ENCODE results near the gene DPF3.

The DPF3 gene

GRCh38 chr14:72652179-72652578 lies 241.7 kb downstream of the DPF3 start:
- Histone ChIP-seq H3K9me3 (ENCODE audit: insufficient read depth, low read length) (no peaks in the 10 kb centered on the region), H3K4me1 (ENCODE audit: insufficient read depth, insufficient read length) (peaks cover 3% of the 10 kb centered on the region), H3K36me3 (ENCODE audit: insufficient read depth, insufficient read length, low read length) (no peaks in the 10 kb centered on the region), H3K9ac (ENCODE audit: insufficient read length, low read depth) (no peak overlapping the region), H3K27me3 (ENCODE audit: insufficient read depth, insufficient read length) (no peaks in the 10 kb centered on the region), H3K4me3 (ENCODE audit: insufficient read length, low read depth) (no peak overlapping the region)
- TF ChIP-seq SUZ12 (IDR thresholded peaks at IDR 0.05; ENCODE audit: extremely low read depth, insufficient read depth, insufficient read length) (no peak), ZNF274 (IDR thresholded peaks at IDR 0.05; ENCODE audit: low read depth, low read length) (no peak), YY1 (IDR thresholded peaks at IDR 0.05; ENCODE audit: insufficient read depth, insufficient read length) (no peak)
- no peak for DNase-seq (ENCODE audit: low read depth, low spot score)

DNA sequence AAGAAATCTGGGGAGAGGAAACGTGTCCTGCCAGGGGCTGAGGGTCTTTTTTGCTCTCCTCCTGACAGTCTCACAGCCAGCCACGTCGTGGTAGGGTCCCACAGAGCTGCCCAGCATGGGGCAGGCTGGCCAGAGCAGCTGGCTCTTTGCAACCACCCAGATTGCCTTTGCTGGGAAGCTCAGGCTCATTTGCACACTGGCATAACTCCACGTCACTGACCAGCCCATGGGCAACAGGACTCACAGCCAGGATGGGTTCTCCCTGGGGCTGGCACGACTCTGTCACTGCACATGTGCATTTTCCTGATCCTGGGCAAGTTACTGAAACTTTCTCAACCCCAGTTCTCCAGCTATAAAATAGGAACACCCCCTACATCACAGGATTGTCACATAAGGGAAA lies 242.2 kb downstream of the DPF3 start:
- DNase-seq (ENCODE audit: low read depth, low spot score), result no peak
- Histone ChIP-seq H3K4me3 (ENCODE audit: insufficient read length, low read depth) (no peak overlapping the region), H3K36me3 (ENCODE audit: insufficient read depth, insufficient read length, low read length) (no peaks in the 10 kb centered on the region), H3K4me1 (ENCODE audit: insufficient read depth, insufficient read length) (peaks cover 3% of the 10 kb centered on the region), H3K9ac (ENCODE audit: insufficient read length, low read depth) (no peak overlapping the region), H3K27me3 (ENCODE audit: insufficient read depth, insufficient read length) (no peaks in the 10 kb centered on the region), H3K9me3 (ENCODE audit: insufficient read depth, low read length) (no peaks in the 10 kb centered on the region)
- TF ChIP-seq ZNF274 (IDR thresholded peaks at IDR 0.05; ENCODE audit: low read depth, low read length) (no peak), SUZ12 (IDR thresholded peaks at IDR 0.05; ENCODE audit: extremely low read depth, insufficient read depth, insufficient read length) (no peak)

DNA sequence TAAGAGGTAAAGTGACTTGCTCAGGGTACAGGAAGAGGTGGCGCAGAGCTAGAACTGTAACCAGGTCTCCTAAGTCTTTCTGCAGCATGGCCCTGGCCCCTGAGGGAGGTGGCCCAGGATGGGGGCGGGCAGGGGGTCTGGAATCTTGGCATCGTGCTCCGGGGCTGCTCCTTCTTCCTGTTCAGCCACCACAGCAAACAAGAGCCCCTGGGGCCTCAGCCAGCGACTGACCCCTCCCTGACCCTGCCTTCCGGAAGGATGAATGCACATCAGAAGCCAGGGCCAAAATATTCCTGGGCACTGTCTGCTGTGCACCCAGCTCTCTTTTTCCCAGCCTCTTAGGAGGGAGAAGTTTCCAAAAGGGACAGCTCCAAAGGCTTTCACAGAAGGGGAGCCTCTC lies 242.8 kb downstream of the DPF3 start:
- Histone ChIP-seq H3K36me3 (ENCODE audit: insufficient read depth, insufficient read length, low read length) (no peaks in the 10 kb centered on the region), H3K4me3 (ENCODE audit: insufficient read length, low read depth) (no peak overlapping the region), H3K9ac (ENCODE audit: insufficient read length, low read depth) (no peak overlapping the region), H3K9me3 (ENCODE audit: insufficient read depth, low read length) (no peaks in the 10 kb centered on the region), H3K27me3 (ENCODE audit: insufficient read depth, insufficient read length) (no peaks in the 10 kb centered on the region), H3K4me1 (ENCODE audit: insufficient read depth, insufficient read length) (peaks cover 3% of the 10 kb centered on the region)
- DNase-seq (ENCODE audit: low read depth, low spot score), result no peak
- no peak for TF ChIP-seq ZNF274 (IDR thresholded peaks at IDR 0.05; ENCODE audit: low read depth, low read length)
- no peak for TF ChIP-seq YY1 (IDR thresholded peaks at IDR 0.05; ENCODE audit: insufficient read depth, insufficient read length)
- no peak for TF ChIP-seq SUZ12 (IDR thresholded peaks at IDR 0.05; ENCODE audit: extremely low read depth, insufficient read depth, insufficient read length)

- DNase-seq (ENCODE audit: low read depth, low spot score), result no peak
- no peak for TF ChIP-seq SUZ12 (IDR thresholded peaks at IDR 0.05; ENCODE audit: extremely low read depth, insufficient read depth, insufficient read length)
- no peaks in the 10 kb centered on the region for H3K27me3 ChIP-seq (ENCODE audit: insufficient read depth, insufficient read length)
- H3K9ac ChIP-seq (ENCODE audit: insufficient read length, low read depth), result no peak overlapping the region
- peaks cover 3% of the 10 kb centered on the region for H3K4me1 ChIP-seq (ENCODE audit: insufficient read depth, insufficient read length)
- no peaks in the 10 kb centered on the region for H3K36me3 ChIP-seq (ENCODE audit: insufficient read depth, insufficient read length, low read length)
- no peak overlapping the region for H3K4me3 ChIP-seq (ENCODE audit: insufficient read length, low read depth)
- H3K9me3 ChIP-seq (ENCODE audit: insufficient read depth, low read length), result no peaks in the 10 kb centered on the region
Measured at GRCh38 chr14:72649603-72650227, 244.2 kb downstream of the DPF3 start.

DNA sequence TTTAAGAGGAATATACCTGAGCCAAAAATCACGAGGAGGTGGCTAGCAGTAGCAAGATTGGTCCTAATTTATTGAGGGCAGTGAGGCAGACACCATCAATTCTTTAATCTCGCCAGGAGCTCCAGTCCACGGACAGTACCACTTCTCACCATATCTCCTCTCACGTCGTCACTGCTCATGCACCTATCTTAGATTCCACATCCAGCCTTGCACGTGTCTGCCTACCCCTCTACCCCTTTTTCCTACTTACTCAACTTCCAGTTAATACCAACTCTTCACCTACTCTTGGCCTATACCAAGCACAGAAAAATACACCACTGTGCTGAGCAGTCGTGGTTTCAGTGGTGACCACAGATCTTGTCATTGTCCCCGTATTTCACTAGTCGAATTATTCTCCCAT lies 246.1 kb downstream of the DPF3 start:
- Histone ChIP-seq H3K9me3 (ENCODE audit: insufficient read depth, low read length) (no peaks in the 10 kb centered on the region), H3K9ac (ENCODE audit: insufficient read length, low read depth) (no peak overlapping the region), H3K36me3 (ENCODE audit: insufficient read depth, insufficient read length, low read length) (no peaks in the 10 kb centered on the region), H3K4me3 (ENCODE audit: insufficient read length, low read depth) (no peak overlapping the region), H3K27me3 (ENCODE audit: insufficient read depth, insufficient read length) (no peaks in the 10 kb centered on the region), H3K4me1 (ENCODE audit: insufficient read depth, insufficient read length) (peaks cover 5% of the 10 kb centered on the region)
- no peak for DNase-seq (ENCODE audit: low read depth, low spot score)
- TF ChIP-seq YY1 (IDR thresholded peaks at IDR 0.05; ENCODE audit: insufficient read depth, insufficient read length) (no peak), ZNF274 (IDR thresholded peaks at IDR 0.05; ENCODE audit: low read depth, low read length) (no peak), SUZ12 (IDR thresholded peaks at IDR 0.05; ENCODE audit: extremely low read depth, insufficient read depth, insufficient read length) (no peak)

DNA sequence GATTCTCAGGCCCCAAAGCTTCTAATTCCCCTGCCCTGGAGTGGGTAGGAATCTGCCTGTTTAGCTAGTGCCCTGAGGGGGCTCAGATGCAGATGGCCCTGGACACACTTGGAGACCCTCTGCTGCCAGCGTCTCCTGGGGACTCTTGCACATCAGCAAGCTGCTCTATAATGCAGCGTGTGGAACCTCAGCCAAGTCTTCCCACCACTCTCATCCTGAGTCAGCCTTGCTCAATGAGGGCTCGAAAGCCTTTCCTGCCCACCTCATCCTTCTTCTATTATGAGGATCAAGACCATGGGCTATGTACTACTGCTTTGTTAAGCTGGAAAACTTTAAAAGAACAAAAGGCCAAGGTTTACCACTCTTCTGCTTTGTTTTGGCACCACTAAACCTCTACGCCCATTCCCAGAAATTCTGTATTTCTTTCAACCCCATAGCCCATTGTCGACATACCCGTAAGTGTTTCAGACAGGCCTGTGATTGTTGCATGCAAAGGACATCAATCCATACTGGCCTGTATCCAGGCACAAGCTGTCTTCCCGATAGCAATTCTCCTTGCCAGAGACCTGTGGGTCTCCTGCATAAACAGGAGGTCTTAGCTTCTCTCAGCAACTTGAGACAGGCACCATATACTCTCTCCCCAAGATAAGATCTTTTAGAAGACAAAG lies 246.9 kb downstream of the DPF3 start:
- Histone ChIP-seq H3K36me3 (ENCODE audit: insufficient read depth, insufficient read length, low read length) (no peaks in the 10 kb centered on the region), H3K9ac (ENCODE audit: insufficient read length, low read depth) (no peak overlapping the region), H3K9me3 (ENCODE audit: insufficient read depth, low read length) (no peaks in the 10 kb centered on the region), H3K4me1 (ENCODE audit: insufficient read depth, insufficient read length) (peaks cover 5% of the 10 kb centered on the region), H3K27me3 (ENCODE audit: insufficient read depth, insufficient read length) (no peaks in the 10 kb centered on the region), H3K4me3 (ENCODE audit: insufficient read length, low read depth) (no peak overlapping the region)
- DNase-seq (ENCODE audit: low read depth, low spot score), result no peak
- TF ChIP-seq SUZ12 (IDR thresholded peaks at IDR 0.05; ENCODE audit: extremely low read depth, insufficient read depth, insufficient read length) (no peak), ZNF274 (IDR thresholded peaks at IDR 0.05; ENCODE audit: low read depth, low read length) (no peak), YY1 (IDR thresholded peaks at IDR 0.05; ENCODE audit: insufficient read depth, insufficient read length) (no peak)

GRCh38 chr14:72645706-72646105 lies 248.2 kb downstream of the DPF3 start:
- Histone ChIP-seq H3K9me3 (ENCODE audit: insufficient read depth, low read length) (no peaks in the 10 kb centered on the region), H3K27me3 (ENCODE audit: insufficient read depth, insufficient read length) (no peaks in the 10 kb centered on the region)
- TF ChIP-seq ZNF274 (IDR thresholded peaks at IDR 0.05; ENCODE audit: low read depth, low read length), result no peak
- TF ChIP-seq SUZ12 (IDR thresholded peaks at IDR 0.05; ENCODE audit: extremely low read depth, insufficient read depth, insufficient read length), result no peak
- no peak for TF ChIP-seq YY1 (IDR thresholded peaks at IDR 0.05; ENCODE audit: insufficient read depth, insufficient read length)

More at GRCh38 chr14:72645706-72646105, 248.2 kb downstream of the DPF3 start:
- peaks cover 5% of the 10 kb centered on the region for H3K4me1 ChIP-seq (ENCODE audit: insufficient read depth, insufficient read length)
- no peaks in the 10 kb centered on the region for H3K36me3 ChIP-seq (ENCODE audit: insufficient read depth, insufficient read length, low read length)
- no peak overlapping the region for H3K4me3 ChIP-seq (ENCODE audit: insufficient read length, low read depth)
- H3K9ac ChIP-seq (ENCODE audit: insufficient read length, low read depth), result no peak overlapping the region
- no peak for DNase-seq (ENCODE audit: low read depth, low spot score)
